GM19395 (cell line): Measurements from ENCODE around the gene RAB40B.

Experiments
- ATAC-seq: cut with Tn5 transposase; IDR thresholded peaks from one replicate; pipeline ENCODE4 v1.9.1; 2021; ENCODE audit warnings: mild to moderate bottlenecking, moderate library complexity; ENCODE audit not compliant: unreplicated experiment

Gene RAB40B

GRCh38 chr17:82693168-82693867, 5.2 kb downstream of the RAB40B start:
- no peak for ATAC-seq

- ATAC-seq, result no peak
These were observed 6.2 kb downstream of the RAB40B start for GRCh38 chr17:82692268-82692667.

GRCh38 chr17:82691714-82692113, 6.8 kb downstream of the RAB40B start:
- no peak for ATAC-seq

- no peak for ATAC-seq
These were observed 7.6 kb downstream of the RAB40B start for GRCh38 chr17:82690786-82691489.

- ATAC-seq, result no peak
These were observed 9.4 kb downstream of the RAB40B start for GRCh38 chr17:82689077-82689476.

- ATAC-seq, result no peak
These were observed 10.6 kb downstream of the RAB40B start for GRCh38 chr17:82687871-82688270.

- no peak for ATAC-seq
These were observed 11.1 kb downstream of the RAB40B start for GRCh38 chr17:82687375-82687861.

GRCh38 chr17:82686366-82687324, 11.9 kb downstream of the RAB40B start:
- no peak for ATAC-seq

GRCh38 chr17:82685291-82685690, 13.2 kb downstream of the RAB40B start:
- no peak for ATAC-seq

- ATAC-seq, result no peak
These were observed 14.2 kb downstream of the RAB40B start for GRCh38 chr17:82684228-82684841.

GRCh38 chr17:82683534-82683933, 15.0 kb downstream of the RAB40B start:
- no peak for ATAC-seq

- ATAC-seq, result no peak
These were observed 17.0 kb downstream of the RAB40B start for GRCh38 chr17:82681547-82681946.

GRCh38 chr17:82679586-82680465, 18.7 kb downstream of the RAB40B start:
- ATAC-seq, result no peak

GRCh38 chr17:82678265-82678891, 20.1 kb downstream of the RAB40B start:
- no peak for ATAC-seq

GRCh38 chr17:82677353-82677925, 21.1 kb downstream of the RAB40B start:
- no peak for ATAC-seq

- ATAC-seq, result no peak
These were observed 22.8 kb downstream of the RAB40B start for GRCh38 chr17:82675476-82676245.

GRCh38 chr17:82674656-82675475, 23.6 kb downstream of the RAB40B start:
- ATAC-seq, result no peak
